Adipose tissue (tissue), 3 donors: Measurements from ENCODE around the gene CRTC2. TPM values are rescaled to one million over a fixed set of nuclear protein-coding genes. Genes with fewer than 3 reads are reported as not detected.

Experiments used
- H3K27ac ChIP-seq: one replicate; pipeline ENCODE4 v1.5.1; 2013; ENCODE audit warnings: low read depth, low read length
- WGBS, 3 donors: extraction: QIAGEN DNeasy Blood & Tissue Kit; methylation state at CpG; one replicate each; pipeline ENCODE4 v1.1.7; 2013; 5-methylcytosine and 5-hydroxymethylcytosine counted together
- polyA plus RNA-seq, 3 donors: library from polyadenylated mRNA; stranded (reverse); fragments of 200-250 nt; gene quantifications; one replicate each; pipeline ENCODE4 v1.2.3, GENCODE V29; 2013
- donor health status: healthy with polysubstance abuse.
- donor health status: Bipolar disorder and iron deficiency.
- donor health status: healthy.

CRTC2 gene
- polyA plus RNA-seq, 3 donors: 15.4 to 38.1 (median 24.2) TPM

GRCh38 chr1:153956997-153957715 lies 1.3 kb downstream of the CRTC2 start:
- no peak overlapping the region for H3K27ac ChIP-seq
- WGBS, 3 donors: 24 to 30% (median 28%) methylated on average over 6 of the region's 6 CpGs

GRCh38 chr1:153954826-153955225 lies 3.6 kb downstream of the CRTC2 start:
- WGBS, 3 donors: 94% methylated on average over 10 of the region's 10 CpGs
- H3K27ac ChIP-seq: no peak overlapping the region

- no peak overlapping the region for H3K27ac ChIP-seq
- 67 to 74% (median 68%) methylated on average over 4 of the region's 4 CpGs for WGBS, 3 donors
Observed at GRCh38 chr1:153953859-153954365, 4.5 kb downstream of the CRTC2 start.

GRCh38 chr1:153951801-153952200 lies 6.6 kb downstream of the CRTC2 start:
- 97 to 100% (median 100%) methylated on average over 2 of the region's 2 CpGs for WGBS, 3 donors
- H3K27ac ChIP-seq: no peak overlapping the region

GRCh38 chr1:153951183-153951582 lies 7.2 kb downstream of the CRTC2 start:
- 92 to 96% (median 94%) methylated on average over 11 of the region's 11 CpGs for WGBS, 3 donors
- no peak overlapping the region for H3K27ac ChIP-seq

- WGBS, 3 donors: 7 to 17% (median 9%) methylated on average over 17 to 28 of the region's 28 CpGs
Observed at GRCh38 chr1:153946622-153947241, 11.7 kb downstream of the CRTC2 start, which contains the start of gene DENND4B. DENND4B (minus strand) TSS chr1:153946718; CDS start chr1:153944374, 2,344 bp downstream.

GRCh38 chr1:153945795-153946621 lies 12.4 kb downstream of the CRTC2 start:
- H3K27ac ChIP-seq: peak overlapping the region; percentile 97
- 0 to 1% (median 1%) methylated on average over 62 to 95 of the region's 95 CpGs for WGBS, 3 donors

More at GRCh38 chr1:153946622-153947241, 11.7 kb downstream of the CRTC2 start, which contains the start of gene DENND4B:
- peak within 1 kb of the TSS; percentile 97 for H3K27ac ChIP-seq

- peak overlapping the region; percentile 91 for H3K27ac ChIP-seq
- WGBS, 3 donors: 21 to 38% (median 23%) methylated on average over 12 of the region's 12 CpGs
Observed at GRCh38 chr1:153945131-153945794, 13.1 kb downstream of the CRTC2 start.

- 38 to 74% (median 45%) methylated on average over 3 of the region's 3 CpGs for WGBS, 3 donors
- peak overlapping the region; percentile 91 for H3K27ac ChIP-seq
Observed at GRCh38 chr1:153944827-153945117, 13.6 kb downstream of the CRTC2 start.

GRCh38 chr1:153944005-153944826 lies 14.2 kb downstream of the CRTC2 start:
- no peak overlapping the region for H3K27ac ChIP-seq
- 73 to 83% (median 74%) methylated on average over 15 of the region's 15 CpGs for WGBS, 3 donors

- 85 to 92% (median 88%) methylated on average over 11 of the region's 11 CpGs for WGBS, 3 donors
- no peak overlapping the region for H3K27ac ChIP-seq
Observed at GRCh38 chr1:153942766-153943549, 15.5 kb downstream of the CRTC2 start.

- H3K27ac ChIP-seq: no peak overlapping the region
- WGBS, 3 donors: 94 to 96% (median 95%) methylated on average over 32 to 34 of the region's 34 CpGs
Observed at GRCh38 chr1:153941826-153942725, 16.3 kb downstream of the CRTC2 start.

- H3K27ac ChIP-seq: no peak overlapping the region
- 92 to 96% (median 92%) methylated on average over 8 of the region's 8 CpGs for WGBS, 3 donors
Observed at GRCh38 chr1:153940756-153941155, 17.7 kb downstream of the CRTC2 start.

- 89 to 96% (median 95%) methylated on average over 12 of the region's 12 CpGs for WGBS, 3 donors
Observed at GRCh38 chr1:153939476-153939875, 18.9 kb downstream of the CRTC2 start.

GRCh38 chr1:153938996-153939395 lies 19.4 kb downstream of the CRTC2 start:
- WGBS, 3 donors: 74 to 90% (median 89%) methylated on average over 3 of the region's 3 CpGs

More at GRCh38 chr1:153939476-153939875, 18.9 kb downstream of the CRTC2 start:
- H3K27ac ChIP-seq: no peak overlapping the region

GRCh38 chr1:153937331-153937730 lies 21.1 kb downstream of the CRTC2 start:
- 96 to 98% (median 97%) methylated on average over 10 of the region's 10 CpGs for WGBS, 3 donors
- H3K27ac ChIP-seq: no peak overlapping the region

More at GRCh38 chr1:153938996-153939395, 19.4 kb downstream of the CRTC2 start:
- no peak overlapping the region for H3K27ac ChIP-seq
